DMS114 treated with DMSO at 0.1 percent for 48 hours (cell line): ENCODE measurements around the gene COMTD1.

ENCODE experiments used
- DNase-seq: peaks from one replicate; lab custom pipeline; 2025; ENCODE audit not compliant: unreplicated experiment; lab: John Stamatoyannopoulos, UW

The COMTD1 gene

DNA sequence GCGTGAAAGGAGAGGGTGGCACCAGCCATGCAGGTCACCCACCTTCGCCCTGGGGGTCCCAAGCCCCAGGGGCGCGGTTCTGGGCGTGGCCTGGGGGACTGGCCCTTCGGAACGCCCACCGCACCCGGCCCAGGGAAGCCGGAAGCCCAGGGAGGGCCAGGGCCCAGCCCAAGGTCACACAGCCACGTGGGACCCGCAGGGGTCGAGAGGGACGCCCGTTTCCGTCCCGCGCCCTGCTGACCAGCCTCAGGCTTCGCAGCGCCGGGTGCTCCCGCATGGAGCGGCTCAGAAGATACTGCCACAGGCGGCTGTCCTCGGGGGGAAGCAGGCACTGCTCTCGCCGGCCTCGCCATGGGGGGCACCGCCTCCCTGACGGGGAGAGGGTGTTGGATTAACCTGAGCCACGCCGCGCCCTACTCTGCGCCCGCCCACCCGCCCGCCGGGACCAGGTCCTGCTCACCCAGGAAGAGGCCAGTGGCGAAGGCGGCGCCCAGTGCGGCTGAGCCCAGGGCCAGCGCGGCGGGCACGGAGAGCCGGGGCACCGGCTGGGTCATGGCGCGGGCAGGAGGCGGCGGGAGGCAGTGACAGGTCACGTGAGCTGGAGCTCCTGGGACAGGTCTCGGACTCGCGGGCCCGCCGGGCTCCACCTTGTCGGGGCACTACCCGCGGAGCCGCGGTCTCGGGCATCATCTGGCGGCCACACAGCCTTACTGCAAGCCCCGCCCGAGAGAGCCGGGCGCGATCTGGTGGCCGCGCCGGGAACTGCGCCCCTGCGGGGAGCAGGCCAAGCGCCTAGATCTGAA, at the start of gene COMTD1:
Gene COMTD1, minus strand, starts transcription at position 583 of the 803 bp plus-strand sequence. Its CDS starts 29 bp downstream, at position 554.
- peak; percentile 78 for DNase-seq

DNA sequence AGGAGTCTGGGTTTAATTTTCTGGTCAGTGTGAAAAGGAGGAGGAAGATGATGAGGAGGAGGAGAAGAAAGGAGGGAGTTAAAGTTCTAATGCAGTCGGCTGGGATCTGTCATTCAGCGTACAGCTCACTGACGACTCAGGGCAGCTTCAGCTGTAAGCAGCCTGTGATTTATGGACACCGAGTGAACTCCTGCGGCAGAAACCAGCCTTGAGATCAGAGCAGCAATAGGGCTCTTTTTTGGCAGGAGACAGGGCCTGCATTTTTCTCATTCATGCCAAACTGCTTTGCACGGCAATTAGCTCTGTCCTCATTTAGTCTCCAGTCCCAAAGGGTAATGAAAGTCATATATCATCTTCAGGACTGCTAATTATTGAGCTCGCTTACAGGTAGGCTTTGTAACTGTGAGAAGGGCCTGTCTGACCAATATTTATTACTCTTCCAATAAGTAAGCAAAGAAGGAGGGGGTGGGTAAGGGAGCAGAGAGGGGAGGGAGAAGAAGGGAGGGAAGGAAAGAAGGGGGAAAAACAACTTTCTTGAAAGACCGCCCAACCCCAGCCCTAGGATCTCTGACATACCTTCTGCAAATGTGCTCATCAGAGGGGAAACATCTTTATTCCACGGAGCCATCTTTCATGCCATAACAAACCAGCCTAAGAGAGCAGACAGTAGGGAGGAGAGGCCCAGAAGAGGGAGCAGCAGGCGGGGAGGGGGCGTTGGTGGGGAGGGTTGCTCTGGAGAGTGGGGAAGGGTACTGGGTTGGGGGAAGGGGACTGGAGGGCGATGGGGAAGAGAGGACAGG, 48.1 kb upstream of the COMTD1 start:
- DNase-seq: no peak

DNA sequence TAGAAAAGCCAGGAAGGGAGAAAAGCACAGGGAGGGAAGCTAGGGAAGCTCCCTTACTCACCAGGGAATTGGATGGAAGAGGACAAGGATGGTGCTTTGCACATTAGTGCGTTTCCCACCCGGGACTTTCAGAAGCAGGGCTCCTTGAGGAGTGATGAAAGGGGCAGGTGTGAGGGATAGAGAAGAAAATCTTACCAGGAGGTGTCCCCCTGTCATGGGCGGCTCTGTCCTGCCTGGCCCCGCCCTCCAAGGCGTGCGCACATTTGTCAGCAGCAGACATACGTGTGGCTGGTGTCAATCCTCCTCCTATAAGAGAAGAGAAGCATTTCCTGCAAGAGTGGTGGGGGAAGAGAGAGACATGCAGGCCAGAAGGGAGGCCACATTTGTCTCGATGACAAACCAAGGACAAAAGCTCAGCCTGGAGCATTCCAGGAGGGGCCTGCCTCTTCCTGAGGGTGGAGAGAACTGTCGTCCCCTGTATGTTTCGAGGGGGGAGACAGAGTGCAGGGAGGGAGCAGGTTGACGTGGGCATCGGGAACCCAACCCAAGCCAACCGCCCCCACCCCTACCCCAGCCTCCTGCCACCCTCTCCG, 47.4 kb upstream of the COMTD1 start:
- DNase-seq: no peak

DNA sequence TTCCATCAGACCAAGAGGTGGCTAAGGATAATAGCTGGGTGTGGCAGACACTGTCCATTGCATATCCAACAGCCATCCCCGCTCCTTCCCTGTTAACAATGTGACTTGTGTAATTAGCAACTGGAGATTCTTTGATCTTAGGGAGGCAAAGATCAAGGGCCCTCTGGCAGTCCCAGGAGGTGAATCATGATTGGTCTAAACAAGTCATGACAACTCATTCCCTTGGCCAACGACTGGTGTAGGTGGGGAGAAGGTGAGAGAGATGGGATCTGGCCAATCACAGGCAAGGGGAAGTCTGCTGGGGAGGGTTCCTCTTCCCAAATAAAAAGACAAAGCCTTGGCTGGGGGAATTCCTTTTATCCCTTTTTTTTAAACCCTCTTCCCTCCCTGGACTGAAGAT, 46.2 kb upstream of the COMTD1 start:
- DNase-seq: no peak

DNA sequence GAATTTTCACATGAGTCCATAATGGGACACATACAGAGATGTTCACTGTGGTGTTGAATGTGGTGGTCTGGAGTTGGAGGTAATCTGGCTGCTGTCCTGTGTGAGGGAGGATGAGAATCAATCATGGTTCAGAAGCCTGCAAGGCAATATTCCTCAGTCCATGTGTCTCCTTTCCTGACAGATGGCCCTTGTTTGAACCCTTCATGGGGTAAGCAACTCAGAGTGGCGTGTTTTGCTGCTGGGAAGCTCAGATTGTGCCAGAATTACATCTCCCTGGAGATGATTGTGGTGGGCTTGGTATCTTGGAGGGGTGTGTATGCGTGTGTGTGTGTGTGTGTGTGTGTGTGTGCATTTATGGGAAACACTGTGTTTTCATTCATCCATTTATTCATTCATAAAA, 44.5 kb upstream of the COMTD1 start:
- no peak for DNase-seq

DNA sequence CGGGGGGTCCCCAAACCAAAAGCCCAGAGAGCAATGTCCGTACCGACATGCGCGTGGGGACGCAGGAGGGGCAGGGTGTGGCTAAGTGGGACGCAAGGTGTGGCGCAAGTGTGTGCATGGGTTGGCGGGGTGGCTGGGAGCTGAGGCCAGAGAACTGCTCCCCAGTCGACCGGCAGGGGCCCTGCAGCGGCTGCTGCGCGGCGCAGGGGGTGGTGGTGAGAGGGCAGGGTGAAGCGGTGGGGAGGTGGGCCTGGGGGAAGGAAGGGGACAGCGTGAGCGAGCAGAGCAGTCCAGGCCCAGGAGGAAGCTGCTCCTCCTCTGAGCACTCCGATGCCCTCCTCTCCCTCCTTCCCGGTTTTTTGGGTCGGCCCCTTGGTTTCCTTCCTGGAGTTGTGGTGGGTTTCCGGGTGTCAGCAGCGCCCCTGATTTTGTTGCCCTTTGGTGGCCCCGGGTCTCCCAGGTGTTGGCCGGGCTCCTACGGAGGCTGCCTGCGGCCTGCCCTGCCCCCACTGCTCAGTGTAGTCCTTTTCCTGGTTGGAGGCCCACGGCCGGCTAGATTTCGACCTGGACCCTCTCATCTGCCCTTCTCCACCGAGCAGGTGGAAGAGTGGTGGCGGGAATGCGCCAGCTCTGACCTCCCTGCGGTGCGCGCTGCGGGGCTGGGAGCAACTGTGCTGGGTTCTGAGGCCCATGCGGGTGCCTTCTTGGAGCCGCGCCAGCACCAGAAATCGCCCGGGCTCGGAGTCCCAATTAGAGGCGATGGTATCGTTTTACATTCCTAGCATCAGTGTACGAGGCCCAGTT, 40.5 kb upstream of the COMTD1 start:
- DNase-seq: no peak

DNA sequence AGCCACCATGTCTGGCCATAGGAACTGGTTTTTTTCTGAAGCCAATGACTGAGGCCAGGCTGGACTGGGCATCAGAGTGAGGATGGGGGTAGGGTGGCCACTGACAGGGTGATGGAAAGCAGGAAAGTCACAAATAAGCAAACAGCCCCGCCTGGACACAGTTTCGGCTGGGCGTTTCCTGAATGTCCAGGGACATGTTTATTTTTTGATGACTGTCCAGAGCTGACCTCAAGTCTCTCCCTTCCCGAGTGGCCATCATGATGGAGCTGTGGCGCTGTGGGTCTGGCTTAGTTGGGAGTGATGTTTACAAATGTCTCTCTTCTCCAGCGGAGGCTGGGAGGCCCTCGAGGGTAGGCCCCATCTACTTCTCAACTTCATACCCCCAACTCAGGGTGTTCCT, 37.1 kb upstream of the COMTD1 start:
- no peak for DNase-seq

DNA sequence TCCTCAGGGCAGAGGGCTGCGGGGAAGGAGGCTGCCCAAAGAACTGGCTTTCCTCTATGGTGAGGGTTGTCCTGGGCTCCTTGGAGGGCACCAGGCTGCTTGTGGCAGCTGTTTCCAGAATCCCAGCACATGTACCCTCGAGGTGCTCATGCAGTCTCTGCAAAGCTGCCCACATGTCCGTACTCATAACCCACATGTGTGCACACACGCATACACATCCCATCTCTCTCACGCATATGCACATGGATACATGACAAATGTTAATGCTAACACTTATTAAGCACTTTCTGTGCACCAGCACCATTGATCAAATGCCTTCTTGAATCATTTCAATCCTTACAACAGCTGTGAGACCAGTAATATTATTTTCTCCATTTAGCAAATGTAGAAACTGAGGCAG, 36.3 kb upstream of the COMTD1 start:
- DNase-seq: no peak

DNA sequence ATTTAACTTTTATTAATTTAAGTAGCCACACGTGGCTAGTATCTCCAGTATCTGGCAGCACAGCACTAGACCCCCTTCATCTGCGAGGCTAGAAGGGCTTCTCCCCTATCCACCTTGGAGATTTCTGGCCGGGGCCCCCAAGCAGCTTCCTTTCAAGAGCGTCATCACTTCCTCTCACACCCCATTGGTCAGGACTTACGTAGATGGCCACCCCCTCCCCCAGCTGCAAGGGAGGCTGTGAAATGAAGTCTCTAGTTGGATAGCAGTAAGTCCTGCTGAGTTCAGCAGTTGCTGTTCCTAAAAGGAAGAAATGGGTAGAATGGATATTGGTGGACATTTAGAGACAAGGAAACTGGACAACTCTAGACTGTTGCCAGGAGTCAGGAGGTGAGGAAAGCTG, 33.8 kb upstream of the COMTD1 start:
- DNase-seq: no peak

DNA sequence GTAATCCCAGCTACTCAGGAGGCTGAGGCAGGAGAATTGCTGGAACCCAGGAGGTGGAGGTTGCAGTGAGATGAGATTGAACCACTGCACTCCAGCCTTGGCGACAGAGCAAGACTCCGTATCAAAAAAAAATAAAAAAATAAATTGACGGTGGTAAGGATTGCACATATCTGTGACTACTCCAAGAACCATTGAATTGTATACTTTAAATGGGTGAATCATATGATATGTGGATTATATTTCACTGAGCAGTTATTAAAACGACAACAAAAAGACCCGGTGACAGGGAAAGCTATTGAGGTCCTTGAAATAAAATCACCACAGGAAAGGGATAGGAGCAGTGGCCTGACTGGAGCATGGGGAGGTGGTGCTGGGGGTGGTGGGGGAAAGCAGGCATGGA, 31.2 kb upstream of the COMTD1 start:
- no peak for DNase-seq

DNA sequence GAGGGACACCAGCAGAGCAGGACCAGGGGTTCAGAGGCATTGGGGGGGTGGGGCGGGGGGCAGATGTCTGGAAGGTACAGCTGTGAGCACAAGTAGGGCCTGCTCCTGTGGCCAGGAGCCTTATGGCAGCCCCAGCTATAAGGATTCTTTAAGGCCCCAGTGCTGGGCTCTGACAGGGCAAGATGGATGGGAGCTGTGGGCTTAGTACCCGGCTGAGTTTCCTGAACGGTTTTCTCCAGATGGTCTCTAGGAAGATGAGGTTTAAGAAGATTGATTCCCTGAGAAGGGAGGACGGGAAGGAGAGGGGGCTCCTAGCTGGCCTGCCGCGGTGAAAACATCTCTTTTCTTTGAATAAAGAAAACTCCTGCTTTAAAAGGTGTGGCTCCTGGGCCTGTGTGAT, 30.1 kb upstream of the COMTD1 start:
- no peak for DNase-seq

DNA sequence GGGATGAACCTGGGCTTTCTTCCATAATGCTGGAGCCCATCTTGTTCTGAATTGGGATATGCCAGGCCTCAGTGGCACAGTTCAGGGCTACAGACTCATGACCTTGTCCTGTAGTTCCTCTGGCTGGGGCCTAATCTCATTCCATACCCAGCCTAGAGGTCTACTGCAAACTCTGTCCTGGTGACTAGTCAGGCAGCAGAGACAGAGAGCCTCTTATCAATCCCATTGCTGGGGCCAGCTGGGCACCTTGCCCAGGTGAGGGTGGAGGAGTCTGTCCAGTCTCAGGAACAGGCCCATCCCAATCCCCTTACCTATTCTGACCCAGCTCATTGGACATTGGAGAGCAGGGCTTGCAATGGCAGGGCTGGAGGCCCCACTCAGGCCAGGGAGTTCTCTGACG, 28.0 kb upstream of the COMTD1 start:
- DNase-seq: no peak

DNA sequence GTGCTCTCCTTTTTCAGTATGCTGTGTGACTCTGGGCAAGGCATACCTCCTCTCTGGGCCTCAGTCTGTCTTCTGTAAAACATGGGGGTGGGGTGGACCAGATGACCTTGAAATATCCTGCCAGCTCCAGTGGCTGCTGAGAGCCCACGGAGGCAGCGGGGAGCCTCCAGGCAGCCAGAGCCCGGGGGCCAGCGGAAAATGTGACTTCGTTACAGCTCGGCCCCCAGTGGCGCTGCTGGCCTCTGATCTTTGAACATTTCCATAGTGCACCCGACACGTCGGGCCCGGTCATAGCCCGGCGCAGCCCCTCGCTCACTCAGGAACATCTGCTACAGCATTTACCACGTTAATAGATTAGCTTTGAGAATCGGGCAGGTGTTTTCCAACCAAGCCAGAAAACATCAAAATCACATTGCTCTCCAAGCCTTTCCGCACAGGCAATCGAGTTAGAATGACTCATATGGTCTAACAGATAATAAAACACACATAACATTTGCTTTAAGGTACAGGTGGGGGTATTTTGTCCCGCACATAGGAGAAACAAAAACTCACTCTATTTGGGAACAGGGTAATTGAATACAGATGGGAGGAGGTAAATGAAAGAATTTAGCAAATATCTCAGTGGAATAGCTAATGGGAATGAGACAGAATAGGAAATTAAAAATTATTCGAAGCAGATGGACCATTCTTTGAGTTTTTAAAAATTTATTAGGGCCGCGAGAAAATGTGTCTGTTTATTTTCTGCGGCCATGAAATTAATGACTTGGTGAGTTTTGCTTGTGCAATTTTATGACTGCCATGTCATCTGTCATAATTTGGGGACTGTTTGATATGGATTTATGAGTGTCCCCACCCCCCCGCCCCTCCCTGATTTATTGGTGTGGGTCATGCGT, 26.3 kb upstream of the COMTD1 start:
- no peak for DNase-seq

DNA sequence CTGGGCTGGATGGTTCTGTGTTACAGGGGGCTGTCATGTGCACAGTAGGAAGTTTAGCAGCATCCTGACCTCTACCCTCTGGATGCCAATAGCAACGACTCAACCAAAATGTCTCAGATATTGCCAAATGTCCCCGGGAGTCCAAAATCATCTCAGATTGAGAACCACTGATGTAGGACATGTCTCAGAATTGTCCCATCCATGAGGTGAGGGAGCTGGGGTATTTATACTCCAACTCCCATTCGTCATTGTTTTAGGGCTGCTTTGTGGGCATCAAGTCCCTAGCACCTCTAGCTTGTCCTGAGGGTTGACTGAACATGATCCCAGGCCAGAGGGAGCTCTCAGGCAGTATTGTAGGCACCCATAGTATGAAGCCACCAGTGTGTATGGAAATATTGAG, 25.2 kb upstream of the COMTD1 start:
- DNase-seq: no peak

DNA sequence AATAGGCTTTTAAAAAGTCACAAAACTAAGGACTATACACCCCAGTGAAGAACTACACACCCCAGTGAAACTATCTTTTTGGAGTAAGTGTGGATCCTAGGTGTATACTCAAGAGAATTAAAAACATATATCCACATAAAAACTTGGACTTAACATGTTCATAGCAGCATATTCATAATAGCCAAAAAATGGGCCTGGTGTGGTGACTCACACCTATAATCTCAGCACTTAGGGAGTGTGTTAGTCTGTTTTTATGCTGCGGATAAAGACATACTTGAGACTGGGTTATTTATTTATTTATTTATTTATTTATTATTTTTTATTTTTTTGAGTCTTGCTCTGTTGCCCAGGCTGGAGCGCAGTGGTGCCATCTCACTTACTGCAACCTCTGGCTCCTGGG, 19.0 kb upstream of the COMTD1 start:
- no peak for DNase-seq

DNA sequence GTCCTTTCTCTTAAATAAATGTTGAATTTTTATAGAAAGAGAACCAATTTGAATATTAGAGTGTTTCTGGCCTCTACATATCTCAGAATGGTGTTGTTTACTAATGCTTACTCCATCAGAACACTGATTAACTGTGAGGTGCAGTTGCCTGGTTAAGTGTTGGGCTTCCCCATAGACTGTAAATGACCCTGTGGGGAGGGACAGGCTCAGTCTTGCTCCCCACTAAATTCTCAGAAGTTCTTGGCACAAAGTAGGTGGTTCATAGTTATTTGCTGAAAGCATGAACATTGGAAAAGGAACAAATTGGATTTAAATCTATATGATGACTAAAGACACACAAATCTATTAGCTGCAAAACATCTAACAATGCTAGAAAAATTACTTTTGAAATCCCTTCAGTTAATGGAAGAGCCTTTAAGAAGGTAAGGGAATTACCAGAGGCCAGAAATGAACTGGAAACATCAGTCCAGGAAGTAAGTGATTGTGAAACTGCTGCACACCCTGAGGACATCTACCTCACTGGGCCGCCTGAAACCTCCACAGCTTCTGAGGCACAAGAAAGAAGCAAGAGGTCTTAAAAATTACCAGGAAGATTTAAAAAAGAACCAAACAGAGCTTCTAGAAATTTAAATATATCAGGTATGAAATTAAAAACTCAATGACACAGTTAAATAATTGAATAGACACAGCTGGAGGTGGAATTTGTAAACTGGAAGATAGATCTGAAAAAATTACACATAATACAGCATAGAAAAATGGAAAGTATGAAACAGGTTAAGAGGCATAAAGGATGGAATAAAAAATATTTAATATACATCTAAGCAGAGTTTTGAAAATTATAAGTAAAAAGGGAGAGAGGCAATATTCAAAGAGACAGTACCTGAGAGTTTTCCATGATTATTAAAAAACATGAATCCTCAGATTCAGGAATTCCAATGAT, 17.8 kb upstream of the COMTD1 start:
- no peak for DNase-seq

DNA sequence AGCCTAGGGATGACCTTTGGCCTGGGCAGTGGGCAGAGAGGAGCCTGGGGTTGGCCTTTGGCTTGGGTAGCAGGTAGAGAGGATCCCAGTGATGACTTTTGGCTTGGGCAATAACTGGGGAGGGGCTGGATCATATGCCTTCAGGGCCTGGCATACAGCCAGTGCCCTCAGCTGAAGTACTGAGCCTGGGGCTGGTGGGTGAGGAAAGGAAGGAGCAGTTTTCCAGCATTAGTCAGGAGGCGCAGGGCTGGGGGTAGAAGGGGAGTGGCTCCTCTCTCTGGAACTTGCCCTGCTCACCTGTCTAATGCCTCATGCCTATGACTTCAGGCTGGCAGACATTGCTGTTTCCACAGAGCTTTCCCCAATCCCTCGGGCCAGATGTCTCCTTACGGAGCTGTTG, 15.2 kb upstream of the COMTD1 start:
- DNase-seq: no peak

DNA sequence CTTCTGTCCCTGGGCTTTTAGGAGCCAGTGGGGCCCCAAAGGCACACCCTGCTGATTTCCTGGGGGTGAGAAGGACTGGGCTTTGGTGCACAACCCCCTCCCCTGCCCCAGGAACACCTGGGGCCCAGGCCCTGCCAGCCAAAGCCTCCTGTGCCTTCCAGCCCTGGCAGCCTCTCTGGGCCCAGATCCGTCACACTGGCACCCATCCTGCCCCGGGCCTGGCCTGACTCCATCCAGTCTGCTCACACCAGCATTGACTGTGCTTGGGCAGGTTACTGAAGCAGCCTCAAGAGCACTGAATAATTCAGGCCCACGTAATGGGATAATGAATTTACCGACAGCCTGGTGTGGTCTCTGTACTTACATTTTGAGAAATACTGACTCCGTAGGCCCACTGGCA, 12.0 kb upstream of the COMTD1 start:
- no peak for DNase-seq

DNA sequence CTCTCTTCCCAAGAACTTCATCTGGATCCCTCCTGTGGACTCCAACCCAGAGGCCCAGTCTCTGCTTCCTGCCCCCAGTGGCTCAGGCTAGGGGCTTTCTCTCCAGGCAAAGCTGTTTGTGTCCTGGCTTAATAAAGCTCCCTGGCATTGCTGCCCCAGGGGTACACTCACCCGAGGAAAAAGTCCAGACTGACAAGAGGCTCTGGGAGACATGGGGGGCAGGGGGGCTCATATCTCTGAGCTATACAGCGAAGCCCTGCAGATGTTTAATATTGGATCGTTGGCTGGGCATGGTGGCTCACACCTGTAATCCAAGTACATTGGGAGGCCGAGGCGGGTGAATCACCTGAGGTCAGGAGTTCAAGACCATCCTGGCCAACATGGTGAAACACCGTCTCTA, 10.7 kb upstream of the COMTD1 start:
- no peak for DNase-seq
